SJSA1 (cell line): ENCODE measurements around the gene INTS14. TPM values are rescaled to one million over a fixed set of nuclear protein-coding genes. Genes with fewer than 3 reads are reported as not detected.

Experiments used
- DNase-seq, 2 experiments: peaks; one replicate each; pipeline ENCODE4 v3.0.0-alpha.2; 2015 to 2020; ENCODE audit warnings: low spot score in 2 of 2, low read depth in 1 of 2
- H3K27ac ChIP-seq: fragments of 250-450 bp; sonication (Bioruptor Pico); 2 replicates; pipeline ENCODE4 v1.5.1; 2020; ENCODE audit warnings: mild to moderate bottlenecking, moderate library complexity
- H3K27me3 ChIP-seq: fragments of 250-450 bp; sonication (Bioruptor Pico); replicated peaks from 2 replicates; pipeline ENCODE4 v1.5.1; 2020; ENCODE audit warnings: mild to moderate bottlenecking, moderate library complexity
- H3K36me3 ChIP-seq: fragments of 250-450 bp; sonication (Bioruptor Pico); 2 replicates; pipeline ENCODE4 v1.5.1; 2020; ENCODE audit warnings: mild to moderate bottlenecking
- H3K4me1 ChIP-seq: fragments of 250-450 bp; sonication (Bioruptor Pico); replicated peaks from 2 replicates; pipeline ENCODE4 v1.6.1; 2021; ENCODE audit warnings: mild to moderate bottlenecking
- H3K4me3 ChIP-seq: fragments of 250-450 bp; sonication (Bioruptor Pico); 2 replicates; pipeline ENCODE4 v1.5.1; 2020; ENCODE audit warnings: mild to moderate bottlenecking
- H3K9me3 ChIP-seq: fragments of 250-450 bp; sonication (Bioruptor Pico); replicated peaks from 2 replicates; pipeline ENCODE4 v1.5.1; 2020; ENCODE audit warnings: mild to moderate bottlenecking
- total RNA-seq: library from RNA; depleted of rRNA; stranded (reverse); fragments of >200 nt; shearing (Covaris generic); gene quantifications from 2 replicates; pipeline ENCODE4 v1.2.3, GENCODE V29; 2014; rRNA removed

INTS14 gene
- total RNA-seq, result 29.4 and 67.3 TPM in 2 replicates

DNA sequence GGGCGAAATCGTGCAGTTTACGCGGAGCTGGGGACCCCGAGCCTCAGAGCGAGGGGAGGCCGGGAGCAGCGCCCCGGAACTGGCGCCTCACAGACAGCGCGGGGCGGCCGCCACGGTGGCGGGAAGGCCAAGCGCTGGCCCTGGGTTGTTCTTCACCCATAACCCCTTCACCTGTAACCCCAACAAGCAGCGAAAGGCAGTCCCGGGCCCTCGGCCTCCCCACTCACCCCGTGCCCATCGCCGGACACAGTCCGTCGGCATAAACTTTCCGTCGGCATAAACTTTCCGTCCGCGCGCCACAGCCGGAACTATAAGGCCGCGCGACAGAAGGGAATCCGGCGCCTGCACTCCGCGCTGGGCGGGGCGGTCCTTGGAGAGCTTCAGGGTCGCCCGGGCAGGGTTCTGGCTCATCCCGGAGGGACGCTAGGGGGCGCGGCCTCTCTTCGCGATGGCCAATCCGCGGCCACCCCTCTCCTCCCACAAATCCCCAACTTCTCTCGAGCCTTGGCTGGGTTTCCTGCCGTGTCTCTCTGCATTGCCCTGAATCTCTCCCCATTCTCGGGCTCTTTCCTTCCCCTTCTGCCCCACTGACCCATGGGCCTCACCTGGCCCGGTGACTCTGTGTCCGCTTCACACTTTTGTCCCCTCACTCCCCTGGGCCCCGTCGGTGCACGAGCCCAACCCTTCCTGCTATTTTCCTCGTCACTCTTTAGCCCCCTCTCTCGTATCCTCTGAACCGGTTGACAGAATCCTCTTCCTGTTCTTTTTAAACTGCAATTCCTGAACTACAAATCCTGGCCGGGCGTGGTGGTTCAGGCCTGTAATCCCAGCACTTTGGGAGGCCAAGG lies at the start of gene INTS14:
TSS of gene INTS14 (minus strand) at position 261 of the 848 bp plus-strand sequence. CDS start 3,751 bp downstream, outside the sequence.
- Histone ChIP-seq H3K4me3 (peak within 1 kb of the TSS; percentile 73), H3K27ac (peak within 1 kb of the TSS; percentile 77), H3K9me3 (no peaks in the 10 kb centered on the region), H3K27me3 (no peaks in the 10 kb centered on the region), H3K4me1 (peaks cover 10% of the 10 kb centered on the region; the same call in 1 of the 2 replicates), H3K36me3 (peaks cover 5% of the 10 kb centered on the region; the same call in 1 of the 2 replicates)
- DNase-seq, result peak; percentile 97 to 98

DNA sequence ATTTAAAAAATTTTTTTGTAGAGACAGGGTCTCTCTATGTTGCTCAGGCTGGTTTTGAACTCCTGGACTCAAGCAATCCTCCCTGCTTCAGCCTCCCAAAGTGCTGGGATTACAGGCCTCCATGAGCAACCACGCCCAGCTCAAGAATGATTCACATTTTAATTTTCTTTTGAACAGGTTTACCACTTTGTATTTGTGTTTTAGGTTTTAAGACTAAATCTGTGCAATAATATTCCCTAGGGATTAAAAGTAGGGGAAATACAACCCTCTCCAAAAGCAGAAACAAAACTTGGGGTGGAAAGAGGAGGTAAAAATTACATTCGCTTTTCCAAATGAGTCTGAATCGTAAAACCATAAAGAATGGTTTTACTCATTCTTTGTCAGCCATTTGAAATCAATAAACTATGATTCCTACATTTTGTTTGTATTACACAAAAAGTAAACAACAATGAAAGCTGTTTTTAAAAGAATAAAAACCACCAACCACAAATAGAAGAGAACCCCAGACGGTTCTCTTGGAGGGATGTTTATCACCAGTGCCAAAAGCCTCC lies 48.6 kb upstream of the INTS14 start:
- Histone ChIP-seq H3K9me3 (no peaks in the 10 kb centered on the region), H3K27me3 (no peaks in the 10 kb centered on the region), H3K36me3 (0 out of 2 replicates have a peak, but pooled peaks cover 2% of the 10 kb centered on the region), H3K4me1 (peaks cover 24% of the 10 kb centered on the region), H3K27ac (no peak overlapping the region), H3K4me3 (no peak overlapping the region)
- DNase-seq, result peak in 1 of 2 experiments; percentile 19

DNA sequence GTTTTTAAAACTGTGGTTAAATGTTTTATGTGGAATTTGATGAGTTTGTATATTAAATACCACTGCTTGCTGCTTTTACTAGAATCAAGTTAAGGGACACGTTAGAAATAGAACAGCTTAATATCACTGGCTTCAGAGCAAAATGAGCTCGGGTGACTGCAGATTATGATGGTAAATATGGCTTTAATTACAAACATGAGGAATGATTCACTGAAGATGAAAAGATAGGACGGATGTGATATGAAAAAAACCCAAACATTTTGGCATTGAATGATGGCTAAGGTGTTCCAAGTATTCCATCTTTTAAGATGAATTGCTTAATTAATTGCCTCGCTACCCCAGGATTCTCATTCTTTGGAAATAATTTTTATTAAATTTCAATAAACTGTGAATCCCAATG lies 44.5 kb upstream of the INTS14 start:
- no peaks in the 10 kb centered on the region for H3K36me3 ChIP-seq
- H3K27ac ChIP-seq, result peak overlapping the region; percentile 38
- H3K27me3 ChIP-seq, result no peaks in the 10 kb centered on the region
- H3K9me3 ChIP-seq, result no peaks in the 10 kb centered on the region
- no peak overlapping the region for H3K4me3 ChIP-seq
- DNase-seq, result no peak
- peaks cover 43% of the 10 kb centered on the region for H3K4me1 ChIP-seq

DNA sequence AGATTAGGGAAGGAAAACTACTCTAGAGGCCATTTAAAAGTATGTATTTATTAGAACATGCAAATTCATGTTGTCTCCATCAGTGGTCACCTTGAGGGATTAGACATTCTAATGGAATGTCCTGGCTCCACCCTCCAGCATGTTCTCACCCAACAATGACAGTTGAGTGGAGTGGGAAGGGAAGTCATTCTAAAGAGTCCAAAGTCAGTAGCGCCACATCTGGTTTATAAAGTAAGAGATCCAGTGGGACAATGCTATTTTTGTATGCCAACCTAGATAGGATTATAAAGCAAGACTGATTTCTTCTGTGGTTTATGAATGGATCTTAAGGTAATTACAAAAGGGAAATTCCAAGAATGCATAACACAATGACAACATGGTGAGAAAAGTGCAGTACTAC lies 44.1 kb upstream of the INTS14 start:
- Histone ChIP-seq H3K4me1 (peaks cover 43% of the 10 kb centered on the region), H3K27ac (peak overlapping the region; percentile 38), H3K27me3 (no peaks in the 10 kb centered on the region), H3K4me3 (no peak overlapping the region), H3K36me3 (no peaks in the 10 kb centered on the region), H3K9me3 (no peaks in the 10 kb centered on the region)
- peak; percentile 70 to 79 for DNase-seq

DNA sequence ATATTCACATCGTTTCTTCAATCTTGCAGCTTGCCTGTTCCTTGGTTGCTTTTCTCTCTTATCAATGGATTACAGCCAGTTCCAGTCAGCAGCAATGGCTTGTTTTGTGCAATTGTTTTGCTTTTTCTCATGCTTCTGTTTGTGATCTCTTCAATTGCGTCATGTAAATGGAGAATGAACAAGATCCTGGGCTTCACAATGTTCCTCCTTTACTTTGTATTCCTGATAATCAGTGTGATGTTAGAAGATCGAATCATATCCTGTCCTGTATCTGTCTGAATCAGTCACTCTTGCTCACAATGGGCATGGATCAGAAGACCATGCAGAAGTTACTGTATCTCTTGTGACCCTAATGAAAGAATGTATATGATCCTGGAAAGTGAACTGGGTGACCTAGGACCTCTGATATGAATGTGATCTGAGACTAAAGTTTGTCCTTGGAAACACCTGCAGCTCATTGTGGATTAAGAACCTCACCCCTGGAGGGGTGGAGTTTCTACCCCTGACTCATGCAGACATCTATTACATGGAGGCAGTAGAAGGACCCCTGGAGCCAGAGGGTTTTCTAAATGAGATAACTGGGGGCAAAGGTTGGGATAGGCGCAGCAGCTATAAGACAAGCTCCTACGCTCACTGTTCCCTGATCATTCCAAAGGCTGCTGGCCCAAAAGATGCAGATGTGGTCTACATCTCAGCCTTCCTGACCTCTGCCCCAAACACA lies 43.0 kb upstream of the INTS14 start:
- H3K36me3 ChIP-seq, result no peaks in the 10 kb centered on the region
- H3K4me1 ChIP-seq, result peaks cover 36% of the 10 kb centered on the region
- H3K27me3 ChIP-seq, result no peaks in the 10 kb centered on the region
- H3K4me3 ChIP-seq, result no peak overlapping the region
- peak overlapping the region; percentile 46 for H3K27ac ChIP-seq
- no peaks in the 10 kb centered on the region for H3K9me3 ChIP-seq
- no peak for DNase-seq

DNA sequence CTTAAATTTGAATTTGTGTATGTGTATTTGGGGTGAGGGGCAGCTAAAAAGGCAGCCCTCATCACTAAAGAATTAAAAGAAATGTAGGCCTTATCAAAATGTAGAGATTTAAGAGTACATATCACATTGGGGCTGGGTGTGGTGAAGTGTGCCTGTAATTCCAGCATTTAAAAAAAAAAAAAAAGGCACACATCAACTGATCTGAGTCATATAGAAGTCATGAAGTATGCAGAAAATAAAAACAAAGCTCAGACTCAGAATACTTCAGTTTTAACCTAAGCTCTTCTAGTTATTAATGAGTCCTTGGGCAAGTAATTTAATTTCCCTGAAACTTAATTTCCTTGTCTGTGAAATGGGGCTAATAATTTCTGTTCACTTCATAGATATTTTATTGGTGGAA lies 42.4 kb upstream of the INTS14 start:
- peak in 1 of 2 experiments; percentile 34 for DNase-seq
- no peaks in the 10 kb centered on the region for H3K9me3 ChIP-seq
- H3K4me1 ChIP-seq, result peaks cover 32% of the 10 kb centered on the region
- H3K27me3 ChIP-seq, result no peaks in the 10 kb centered on the region
- H3K27ac ChIP-seq, result peak overlapping the region; percentile 46
- H3K4me3 ChIP-seq, result no peak overlapping the region
- H3K36me3 ChIP-seq, result no peaks in the 10 kb centered on the region

DNA sequence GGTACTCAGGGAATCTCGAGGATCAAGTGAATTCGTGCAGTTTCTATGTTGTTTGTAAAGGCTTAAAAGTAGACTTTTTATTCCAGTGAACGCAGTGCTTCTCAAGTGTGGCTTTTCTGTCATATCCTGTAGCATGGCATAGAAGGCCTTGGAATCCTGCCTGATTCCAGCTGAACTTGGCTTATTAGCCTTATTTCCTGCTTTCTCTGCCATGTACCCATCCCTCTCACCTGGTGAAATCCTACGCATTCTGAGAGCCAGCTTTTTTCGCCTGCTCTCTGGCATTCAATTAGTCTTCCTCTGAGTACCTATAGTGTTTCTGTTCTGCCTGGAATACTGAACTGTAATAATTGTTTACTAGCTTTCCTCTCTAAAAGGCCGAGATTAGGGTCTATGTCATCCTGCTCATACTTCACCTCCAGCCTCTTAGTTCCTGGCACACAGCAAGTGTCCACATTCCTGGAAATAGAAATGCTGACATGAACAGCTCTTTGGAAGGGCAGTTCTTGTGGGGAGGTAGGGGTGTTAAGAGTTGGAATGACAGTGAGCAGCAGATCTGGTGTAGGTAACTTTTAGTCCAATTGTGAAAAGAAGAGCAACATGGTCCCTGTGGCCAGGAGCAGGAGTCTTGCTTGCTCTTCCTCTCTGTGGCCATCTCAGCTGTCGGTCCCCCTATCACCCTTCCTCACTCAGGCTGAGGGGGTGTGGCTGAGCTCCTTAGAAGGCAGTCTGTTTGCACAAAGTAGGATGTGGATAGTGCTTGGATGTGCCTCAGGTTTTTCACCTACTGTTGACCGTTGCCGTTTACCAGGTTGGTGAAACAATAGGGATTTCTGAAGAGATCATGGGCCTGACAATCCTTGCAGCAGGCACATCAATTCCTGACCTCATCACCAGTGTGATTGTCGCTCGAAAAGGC lies 41.2 kb upstream of the INTS14 start:
- Histone ChIP-seq H3K4me3 (no peak overlapping the region), H3K36me3 (no peaks in the 10 kb centered on the region), H3K27ac (no peak overlapping the region), H3K4me1 (peaks cover 32% of the 10 kb centered on the region), H3K9me3 (no peaks in the 10 kb centered on the region), H3K27me3 (no peaks in the 10 kb centered on the region)
- DNase-seq, result no peak

DNA sequence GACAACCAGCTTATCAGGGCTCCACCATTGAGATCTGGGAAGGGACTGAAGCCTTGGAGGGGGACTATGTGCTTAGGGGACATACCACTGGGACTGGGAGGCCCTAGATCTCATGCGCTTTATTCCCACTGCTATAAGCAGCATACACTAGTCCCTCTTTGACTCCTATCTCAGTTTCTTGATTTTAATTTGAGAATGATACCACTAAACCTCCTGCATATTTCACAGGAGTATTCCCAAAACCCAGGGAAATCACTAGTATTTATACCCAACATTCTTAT lies 40.1 kb upstream of the INTS14 start:
- Histone ChIP-seq H3K36me3 (no peaks in the 10 kb centered on the region), H3K9me3 (no peaks in the 10 kb centered on the region), H3K4me1 (peaks cover 32% of the 10 kb centered on the region), H3K4me3 (no peak overlapping the region), H3K27me3 (no peaks in the 10 kb centered on the region), H3K27ac (no peak overlapping the region)
- DNase-seq, result no peak

DNA sequence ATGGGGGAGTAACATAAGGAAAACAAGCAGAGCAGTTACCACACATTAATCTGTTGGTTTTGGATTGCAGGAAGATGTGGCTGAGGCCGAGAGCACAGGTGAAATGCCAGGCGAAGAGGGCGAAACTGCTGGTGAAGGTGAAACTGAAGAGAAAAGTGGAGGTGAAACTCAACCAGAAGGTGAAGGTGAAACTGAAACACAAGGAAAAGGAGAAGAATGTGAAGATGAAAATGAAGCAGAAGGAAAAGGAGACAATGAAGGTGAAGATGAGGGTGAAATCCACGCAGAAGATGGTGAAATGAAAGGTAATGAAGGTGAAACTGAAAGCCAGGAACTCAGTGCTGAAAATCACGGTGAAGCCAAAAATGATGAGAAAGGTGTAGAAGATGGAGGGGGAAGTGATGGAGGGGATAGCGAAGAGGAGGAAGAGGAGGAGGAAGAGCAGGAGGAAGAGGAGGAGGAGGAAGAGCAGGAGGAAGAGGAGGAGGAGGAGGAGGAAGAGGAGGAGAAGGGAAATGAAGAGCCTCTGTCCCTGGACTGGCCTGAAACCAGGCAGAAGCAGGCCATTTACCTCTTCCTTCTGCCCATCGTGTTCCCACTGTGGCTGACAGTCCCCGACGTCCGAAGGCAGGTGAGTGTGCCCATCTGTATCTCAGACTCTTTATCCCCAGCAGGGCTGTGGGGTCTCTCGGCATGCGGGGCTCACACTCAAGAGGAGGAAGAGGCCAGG lies 39.5 kb upstream of the INTS14 start:
- Histone ChIP-seq H3K4me1 (peaks cover 28% of the 10 kb centered on the region), H3K9me3 (no peaks in the 10 kb centered on the region), H3K36me3 (no peaks in the 10 kb centered on the region), H3K27ac (no peak overlapping the region), H3K4me3 (no peak overlapping the region), H3K27me3 (no peaks in the 10 kb centered on the region)
- DNase-seq, result no peak

DNA sequence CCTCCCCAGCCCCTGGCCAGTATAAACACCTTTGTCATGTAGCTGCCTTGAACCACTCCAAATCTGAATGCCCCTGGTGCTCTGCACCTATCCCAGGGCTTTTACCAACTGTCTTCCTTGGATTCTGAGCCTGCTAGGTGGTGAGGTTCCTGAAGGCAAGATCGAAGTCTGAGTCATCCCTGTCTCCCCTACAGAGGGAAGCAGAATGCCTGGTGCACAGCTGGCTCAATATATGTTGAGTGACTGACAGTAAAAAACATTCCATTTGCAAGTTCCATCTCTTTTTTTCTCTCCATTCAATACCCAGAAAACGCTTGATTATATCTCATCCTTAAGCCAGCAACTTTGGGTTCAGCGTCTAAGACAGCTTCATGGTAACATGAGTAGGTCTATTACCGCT lies 35.6 kb upstream of the INTS14 start:
- no peak for DNase-seq
- no peak overlapping the region for H3K4me3 ChIP-seq
- H3K27me3 ChIP-seq, result no peaks in the 10 kb centered on the region
- no peaks in the 10 kb centered on the region for H3K36me3 ChIP-seq
- H3K27ac ChIP-seq, result no peak overlapping the region
- no peaks in the 10 kb centered on the region for H3K4me1 ChIP-seq
- H3K9me3 ChIP-seq, result no peaks in the 10 kb centered on the region

DNA sequence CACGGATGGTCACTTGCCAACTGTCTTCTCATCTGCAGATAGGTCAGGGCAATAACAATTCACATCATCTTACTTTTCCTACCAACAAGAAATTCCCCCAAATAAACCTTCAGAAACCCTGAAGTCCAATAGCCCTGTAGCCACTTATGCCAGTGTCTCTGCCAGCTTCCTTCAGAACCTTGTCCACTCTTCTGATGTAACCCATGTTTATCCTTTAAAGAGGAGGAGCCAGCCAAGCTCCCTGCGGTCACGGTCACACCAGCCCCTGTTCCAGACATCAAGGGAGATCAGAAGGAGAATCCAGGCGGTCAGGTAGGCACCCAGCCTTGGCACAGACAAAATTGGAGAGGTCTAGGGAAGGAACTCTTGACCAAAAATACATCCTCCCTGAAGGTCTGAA lies 34.5 kb upstream of the INTS14 start:
- no peaks in the 10 kb centered on the region for H3K27me3 ChIP-seq
- H3K36me3 ChIP-seq, result no peaks in the 10 kb centered on the region
- H3K27ac ChIP-seq, result no peak overlapping the region
- no peak for DNase-seq
- no peaks in the 10 kb centered on the region for H3K9me3 ChIP-seq
- H3K4me1 ChIP-seq, result no peaks in the 10 kb centered on the region
- H3K4me3 ChIP-seq, result no peak overlapping the region

DNA sequence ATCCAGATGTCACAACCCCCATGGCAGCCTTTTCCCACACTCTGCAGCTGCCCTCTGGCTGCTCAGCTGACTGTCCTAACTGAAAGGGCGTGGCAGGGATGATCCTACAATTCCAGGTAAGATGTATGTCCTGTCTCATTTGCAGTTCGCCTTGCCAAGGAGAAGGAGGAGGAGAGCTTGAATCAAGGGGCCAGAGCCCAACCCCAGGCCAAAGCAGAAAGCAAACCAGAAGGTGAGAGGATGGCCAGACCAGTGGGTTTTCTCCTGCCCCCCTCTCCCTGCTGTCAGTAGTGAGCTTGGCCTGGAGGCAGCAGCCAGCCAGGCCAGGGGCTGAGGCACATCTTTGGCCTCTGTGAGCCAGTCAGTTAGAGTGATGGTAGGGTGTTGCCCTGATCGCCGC lies 33.4 kb upstream of the INTS14 start:
- Histone ChIP-seq H3K27ac (no peak overlapping the region), H3K4me1 (no peaks in the 10 kb centered on the region), H3K27me3 (no peaks in the 10 kb centered on the region), H3K36me3 (no peaks in the 10 kb centered on the region), H3K9me3 (no peaks in the 10 kb centered on the region), H3K4me3 (no peak overlapping the region)
- no peak for DNase-seq

DNA sequence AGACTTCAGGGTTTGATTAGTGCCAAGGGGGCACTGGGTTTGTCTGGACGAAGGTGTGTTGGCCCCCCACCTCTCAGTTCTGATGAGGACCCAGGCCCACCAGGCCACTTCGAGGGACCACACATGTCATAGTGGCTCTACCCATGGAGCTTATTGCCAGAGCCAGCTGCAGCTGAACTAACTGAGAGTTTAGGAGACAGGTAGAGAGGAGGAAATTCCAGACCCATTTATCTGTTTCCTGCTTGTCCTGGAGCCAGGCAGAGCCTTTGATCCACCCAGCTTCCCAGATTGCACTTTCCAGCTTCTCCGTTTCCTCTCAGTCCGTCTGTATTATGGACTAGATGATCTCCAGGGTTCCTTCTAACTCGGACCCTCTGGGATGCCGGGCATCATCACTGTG lies 31.7 kb upstream of the INTS14 start:
- no peak overlapping the region for H3K27ac ChIP-seq
- no peak for DNase-seq
- H3K4me3 ChIP-seq, result no peak overlapping the region
- no peaks in the 10 kb centered on the region for H3K27me3 ChIP-seq
- no peaks in the 10 kb centered on the region for H3K36me3 ChIP-seq
- H3K9me3 ChIP-seq, result no peaks in the 10 kb centered on the region
- peaks cover 7% of the 10 kb centered on the region for H3K4me1 ChIP-seq
